SH-SY5Y (cell line): ENCODE measurements around the gene GNPNAT1.

ENCODE experiments used
- GATA2 ChIP-seq: IDR thresholded peaks from 2 replicates; pipeline ENCODE4 v1.6.1; 2011; ENCODE audit warnings: mild to moderate bottlenecking, low read depth, low read length
- GATA3 ChIP-seq: IDR thresholded peaks from 2 replicates; pipeline ENCODE4 v1.6.1; 2011; ENCODE audit warnings: low read depth, mild to moderate bottlenecking, low read length, moderate library complexity

DNA sequence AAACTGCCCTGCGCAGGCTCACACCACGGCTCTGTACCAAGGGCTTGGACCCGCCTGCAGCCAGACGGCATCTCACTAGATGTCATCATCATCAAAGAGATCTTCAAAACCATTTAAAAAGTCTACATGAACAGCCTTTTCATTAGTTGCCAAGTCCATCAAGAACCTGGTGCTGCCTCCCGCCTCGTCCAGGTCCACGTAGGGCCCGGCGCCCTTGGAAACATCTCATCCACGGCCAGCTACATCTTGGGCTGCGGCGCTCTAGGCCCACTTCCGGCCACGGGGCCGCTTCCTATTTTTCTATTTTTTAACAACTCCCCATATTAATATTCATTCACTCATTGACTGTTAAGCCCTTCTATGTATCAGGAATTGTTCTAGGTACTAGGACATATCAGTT lies 7.4 kb upstream of the GNPNAT1 start:
- no peak for TF ChIP-seq GATA2
- no peak for TF ChIP-seq GATA3
